Peyer's patch (tissue), 4 donors: ENCODE measurements around the gene PDSS2.

ENCODE experiments used
- CTCF ChIP-seq, 6 experiments: fragments of 450-650 bp in 4 of 6; fragments of 200-600 bp in 2 of 6; sonication (generic) in 1 of 6; IDR thresholded peaks; one replicate each; pipeline ENCODE4 v1.5.1; 2017 to 2019; ENCODE audit warnings: antibody characterized with exemption in 6 of 6, mild to moderate bottlenecking in 3 of 6, moderate library complexity in 1 of 6
- POLR2A ChIP-seq, 2 donors: fragments of 450-650 bp; IDR thresholded peaks; one replicate each; pipeline ENCODE4 v1.5.1; 2017; ENCODE audit warnings: antibody characterized with exemption in 2 of 2, mild to moderate bottlenecking in 2 of 2, moderate library complexity in 2 of 2

DNA sequence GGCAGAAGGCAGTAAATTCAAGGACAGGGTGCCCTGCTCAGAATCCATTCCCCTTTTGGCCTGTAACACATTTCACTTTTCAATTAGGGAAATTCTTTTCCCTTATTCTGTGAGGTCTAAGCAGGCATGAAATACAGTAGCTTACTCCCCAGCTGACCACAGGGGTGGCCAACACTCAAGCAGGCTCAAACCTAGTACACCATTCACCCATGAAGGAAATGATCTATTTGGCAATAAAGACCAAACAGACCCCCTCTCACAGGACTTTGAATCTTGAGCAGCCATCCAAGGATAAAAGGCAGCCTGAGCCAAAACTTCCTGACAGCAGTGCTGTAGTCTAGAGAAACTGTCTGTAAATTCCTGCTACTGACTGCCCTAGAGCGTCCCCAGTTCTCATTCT lies 17.7 kb downstream of the PDSS2 start:
- no peak for TF ChIP-seq CTCF (IDR thresholded peaks at IDR 0.05)
- TF ChIP-seq POLR2A (IDR thresholded peaks at IDR 0.05): no peak
